Measurements from ENCODE around the gene LCOR. TPM values are rescaled to one million over a fixed set of nuclear protein-coding genes. Genes with fewer than 3 reads are reported as not detected.

LCOR gene
- total RNA-seq, 1 experiment from 2014 or later = 23.9 TPM

DNA sequence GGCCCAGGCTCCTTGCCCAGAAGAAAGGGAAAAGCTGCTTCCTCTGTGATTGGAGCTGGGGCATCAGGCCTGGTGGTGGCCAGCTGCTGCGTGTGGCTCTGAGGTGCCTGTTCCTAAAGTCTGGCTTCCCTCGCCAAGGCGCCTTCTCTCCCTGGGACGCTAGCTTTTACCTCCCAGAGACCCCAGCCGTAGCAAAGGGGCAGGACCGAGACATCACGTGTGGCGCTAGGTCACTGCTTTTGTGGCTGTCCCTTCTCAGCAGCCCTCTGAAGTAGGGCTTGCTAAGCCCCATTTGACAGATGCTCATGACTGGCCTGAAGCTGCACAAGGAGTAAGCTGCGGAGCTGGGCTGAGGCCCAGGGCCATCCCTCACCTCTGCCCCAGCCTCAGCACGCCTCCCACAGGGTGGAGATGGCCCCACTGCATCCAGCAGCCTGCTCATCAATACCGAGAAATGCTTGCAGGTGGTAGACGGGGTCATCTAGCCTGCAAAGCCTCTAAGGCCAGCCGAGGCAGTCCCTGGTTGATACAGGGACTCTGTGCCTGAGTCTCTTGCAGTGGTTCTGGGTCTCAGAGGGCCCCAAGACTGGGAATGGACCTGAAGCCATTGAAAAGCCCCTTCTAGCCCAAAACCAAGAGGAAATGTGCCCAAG is 171.2 kb downstream of the LCOR start:
- ChIA-PET CTCF (interaction anchor here (0.9 to 5.8 kb wide), 8 partner anchors 17 to 363 kb away, joined by 3 to 27 read pairs (median 4); no protein-coding TSS in a partner anchor), POLR2A (no interaction called here)
- Mint-ChIP-seq H3K36me3 (peaks cover 12% of the 10 kb centered on the region), H3K27ac (no peak overlapping the region), H3K4me1 (peaks cover 4% of the 10 kb centered on the region), H3K9me3 (peaks cover 17% of the 10 kb centered on the region), H3K27me3 (ENCODE audit: low read depth) (peaks cover 3% of the 10 kb centered on the region; the same call in 1 of the 2 replicates), H3K4me3 (no peak overlapping the region)
- no peak for ATAC-seq
- TF ChIP-seq ZNF232 (CRISPR knock-in tag; IDR thresholded peaks at IDR 0.05) (no peak), CBFB (CRISPR knock-in tag; IDR thresholded peaks at IDR 0.05; ENCODE audit: low read depth) (no peak), SMAD3 (CRISPR knock-in tag; IDR thresholded peaks at IDR 0.05; ENCODE audit: borderline replicate concordance) (no peak), NFATC4 (CRISPR knock-in tag; IDR thresholded peaks at IDR 0.05) (no peak)
- TF ChIP-seq, protein P1, sequence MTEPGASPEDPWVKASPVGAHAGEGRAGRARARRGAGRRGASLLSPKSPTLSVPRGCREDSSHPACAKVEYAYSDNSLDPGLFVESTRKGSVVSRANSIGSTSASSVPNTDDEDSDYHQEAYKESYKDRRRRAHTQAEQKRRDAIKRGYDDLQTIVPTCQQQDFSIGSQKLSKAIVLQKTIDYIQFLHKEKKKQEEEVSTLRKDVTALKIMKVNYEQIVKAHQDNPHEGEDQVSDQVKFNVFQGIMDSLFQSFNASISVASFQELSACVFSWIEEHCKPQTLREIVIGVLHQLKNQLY (CRISPR knock-in tag; IDR thresholded peaks at IDR 0.05) = no peak
- TF ChIP-seq, protein P2, sequence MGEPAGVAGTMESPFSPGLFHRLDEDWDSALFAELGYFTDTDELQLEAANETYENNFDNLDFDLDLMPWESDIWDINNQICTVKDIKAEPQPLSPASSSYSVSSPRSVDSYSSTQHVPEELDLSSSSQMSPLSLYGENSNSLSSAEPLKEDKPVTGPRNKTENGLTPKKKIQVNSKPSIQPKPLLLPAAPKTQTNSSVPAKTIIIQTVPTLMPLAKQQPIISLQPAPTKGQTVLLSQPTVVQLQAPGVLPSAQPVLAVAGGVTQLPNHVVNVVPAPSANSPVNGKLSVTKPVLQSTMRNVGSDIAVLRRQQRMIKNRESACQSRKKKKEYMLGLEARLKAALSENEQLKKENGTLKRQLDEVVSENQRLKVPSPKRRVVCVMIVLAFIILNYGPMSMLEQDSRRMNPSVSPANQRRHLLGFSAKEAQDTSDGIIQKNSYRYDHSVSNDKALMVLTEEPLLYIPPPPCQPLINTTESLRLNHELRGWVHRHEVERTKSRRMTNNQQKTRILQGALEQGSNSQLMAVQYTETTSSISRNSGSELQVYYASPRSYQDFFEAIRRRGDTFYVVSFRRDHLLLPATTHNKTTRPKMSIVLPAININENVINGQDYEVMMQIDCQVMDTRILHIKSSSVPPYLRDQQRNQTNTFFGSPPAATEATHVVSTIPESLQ (CRISPR knock-in tag; IDR thresholded peaks at IDR 0.05) = no peak
- TF ChIP-seq, protein P3, sequence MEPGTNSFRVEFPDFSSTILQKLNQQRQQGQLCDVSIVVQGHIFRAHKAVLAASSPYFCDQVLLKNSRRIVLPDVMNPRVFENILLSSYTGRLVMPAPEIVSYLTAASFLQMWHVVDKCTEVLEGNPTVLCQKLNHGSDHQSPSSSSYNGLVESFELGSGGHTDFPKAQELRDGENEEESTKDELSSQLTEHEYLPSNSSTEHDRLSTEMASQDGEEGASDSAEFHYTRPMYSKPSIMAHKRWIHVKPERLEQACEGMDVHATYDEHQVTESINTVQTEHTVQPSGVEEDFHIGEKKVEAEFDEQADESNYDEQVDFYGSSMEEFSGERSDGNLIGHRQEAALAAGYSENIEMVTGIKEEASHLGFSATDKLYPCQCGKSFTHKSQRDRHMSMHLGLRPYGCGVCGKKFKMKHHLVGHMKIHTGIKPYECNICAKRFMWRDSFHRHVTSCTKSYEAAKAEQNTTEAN (CRISPR knock-in tag; IDR thresholded peaks at IDR 0.05) = no peak
- no peak for DNase-seq (ENCODE audit: low spot score)

DNA sequence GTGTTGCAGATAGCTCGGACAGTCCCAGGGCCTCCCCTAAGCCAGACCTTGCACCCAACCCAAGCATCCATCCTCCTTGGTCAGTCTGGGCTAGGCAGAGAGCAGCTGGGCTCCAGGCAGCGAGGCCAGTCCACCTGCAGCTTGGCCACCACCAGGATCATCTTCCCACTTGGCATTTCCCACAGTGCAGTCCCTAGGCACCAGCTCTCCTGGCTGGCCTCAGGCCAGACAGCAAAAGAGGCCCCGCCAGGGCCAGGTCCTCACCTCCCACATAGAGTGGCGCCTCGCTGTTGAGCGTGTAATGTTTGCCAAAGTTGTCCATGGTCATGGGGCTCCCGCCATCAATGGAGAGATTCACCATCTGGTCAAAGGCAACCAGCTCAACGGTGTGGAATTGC is 171.7 kb downstream of the LCOR start:
- DNase-seq (ENCODE audit: low spot score) (no peak), ATAC-seq (no peak)
- peaks cover 3% of the 10 kb centered on the region; the same call in 1 of the 2 replicates for H3K27me3 Mint-ChIP-seq (ENCODE audit: low read depth)
- peaks cover 17% of the 10 kb centered on the region for H3K9me3 Mint-ChIP-seq
- peaks cover 4% of the 10 kb centered on the region for H3K4me1 Mint-ChIP-seq
- H3K27ac Mint-ChIP-seq = no peak overlapping the region
- H3K4me3 Mint-ChIP-seq = no peak overlapping the region
- ChIA-PET POLR2A (no interaction called here), CTCF (interaction anchor here (0.9 to 3.0 kb wide), 6 partner anchors 17 to 69 kb away, joined by 3 to 18 read pairs (median 3); no protein-coding TSS in a partner anchor)
- H3K36me3 Mint-ChIP-seq = peaks cover 12% of the 10 kb centered on the region
- TF ChIP-seq SP1 (CRISPR knock-in tag; conservative IDR thresholded peaks at IDR 0.05) (no peak), ZNF671 (CRISPR knock-in tag; IDR thresholded peaks at IDR 0.05) (no peak), NFYB (CRISPR knock-in tag; conservative IDR thresholded peaks at IDR 0.05; ENCODE audit: low read depth) (no peak), TEAD4 (CRISPR knock-in tag; IDR thresholded peaks at IDR 0.05) (no peak), MYBL2 (CRISPR knock-in tag; IDR thresholded peaks at IDR 0.05) (no peak), SMAD4 (CRISPR knock-in tag; IDR thresholded peaks at IDR 0.05) (no peak), PRRX2 (CRISPR knock-in tag; IDR thresholded peaks at IDR 0.05) (no peak), ZNF232 (CRISPR knock-in tag; IDR thresholded peaks at IDR 0.05) (no peak), ESRRA (CRISPR knock-in tag; IDR thresholded peaks at IDR 0.05; ENCODE audit: borderline replicate concordance) (no peak)
- TF ChIP-seq, protein P4, sequence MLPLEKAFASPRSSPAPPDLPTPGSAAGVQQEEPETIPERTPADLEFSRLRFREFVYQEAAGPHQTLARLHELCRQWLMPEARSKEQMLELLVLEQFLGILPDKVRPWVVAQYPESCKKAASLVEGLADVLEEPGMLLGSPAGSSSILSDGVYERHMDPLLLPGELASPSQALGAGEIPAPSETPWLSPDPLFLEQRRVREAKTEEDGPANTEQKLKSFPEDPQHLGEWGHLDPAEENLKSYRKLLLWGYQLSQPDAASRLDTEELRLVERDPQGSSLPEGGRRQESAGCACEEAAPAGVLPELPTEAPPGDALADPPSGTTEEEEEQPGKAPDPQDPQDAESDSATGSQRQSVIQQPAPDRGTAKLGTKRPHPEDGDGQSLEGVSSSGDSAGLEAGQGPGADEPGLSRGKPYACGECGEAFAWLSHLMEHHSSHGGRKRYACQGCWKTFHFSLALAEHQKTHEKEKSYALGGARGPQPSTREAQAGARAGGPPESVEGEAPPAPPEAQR (CRISPR knock-in tag; IDR thresholded peaks at IDR 0.05) = no peak
- TF ChIP-seq, protein P5, sequence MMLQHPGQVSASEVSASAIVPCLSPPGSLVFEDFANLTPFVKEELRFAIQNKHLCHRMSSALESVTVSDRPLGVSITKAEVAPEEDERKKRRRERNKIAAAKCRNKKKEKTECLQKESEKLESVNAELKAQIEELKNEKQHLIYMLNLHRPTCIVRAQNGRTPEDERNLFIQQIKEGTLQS (CRISPR knock-in tag; conservative IDR thresholded peaks at IDR 0.05) = no peak
- TF ChIP-seq, protein P6, sequence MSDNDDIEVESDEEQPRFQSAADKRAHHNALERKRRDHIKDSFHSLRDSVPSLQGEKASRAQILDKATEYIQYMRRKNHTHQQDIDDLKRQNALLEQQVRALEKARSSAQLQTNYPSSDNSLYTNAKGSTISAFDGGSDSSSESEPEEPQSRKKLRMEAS (CRISPR knock-in tag; IDR thresholded peaks at IDR 0.05) = no peak
- TF ChIP-seq, protein P7, sequence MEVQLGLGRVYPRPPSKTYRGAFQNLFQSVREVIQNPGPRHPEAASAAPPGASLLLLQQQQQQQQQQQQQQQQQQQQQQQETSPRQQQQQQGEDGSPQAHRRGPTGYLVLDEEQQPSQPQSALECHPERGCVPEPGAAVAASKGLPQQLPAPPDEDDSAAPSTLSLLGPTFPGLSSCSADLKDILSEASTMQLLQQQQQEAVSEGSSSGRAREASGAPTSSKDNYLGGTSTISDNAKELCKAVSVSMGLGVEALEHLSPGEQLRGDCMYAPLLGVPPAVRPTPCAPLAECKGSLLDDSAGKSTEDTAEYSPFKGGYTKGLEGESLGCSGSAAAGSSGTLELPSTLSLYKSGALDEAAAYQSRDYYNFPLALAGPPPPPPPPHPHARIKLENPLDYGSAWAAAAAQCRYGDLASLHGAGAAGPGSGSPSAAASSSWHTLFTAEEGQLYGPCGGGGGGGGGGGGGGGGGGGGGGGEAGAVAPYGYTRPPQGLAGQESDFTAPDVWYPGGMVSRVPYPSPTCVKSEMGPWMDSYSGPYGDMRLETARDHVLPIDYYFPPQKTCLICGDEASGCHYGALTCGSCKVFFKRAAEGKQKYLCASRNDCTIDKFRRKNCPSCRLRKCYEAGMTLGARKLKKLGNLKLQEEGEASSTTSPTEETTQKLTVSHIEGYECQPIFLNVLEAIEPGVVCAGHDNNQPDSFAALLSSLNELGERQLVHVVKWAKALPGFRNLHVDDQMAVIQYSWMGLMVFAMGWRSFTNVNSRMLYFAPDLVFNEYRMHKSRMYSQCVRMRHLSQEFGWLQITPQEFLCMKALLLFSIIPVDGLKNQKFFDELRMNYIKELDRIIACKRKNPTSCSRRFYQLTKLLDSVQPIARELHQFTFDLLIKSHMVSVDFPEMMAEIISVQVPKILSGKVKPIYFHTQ (CRISPR knock-in tag; IDR thresholded peaks at IDR 0.05) = no peak
- TF ChIP-seq, protein P8, sequence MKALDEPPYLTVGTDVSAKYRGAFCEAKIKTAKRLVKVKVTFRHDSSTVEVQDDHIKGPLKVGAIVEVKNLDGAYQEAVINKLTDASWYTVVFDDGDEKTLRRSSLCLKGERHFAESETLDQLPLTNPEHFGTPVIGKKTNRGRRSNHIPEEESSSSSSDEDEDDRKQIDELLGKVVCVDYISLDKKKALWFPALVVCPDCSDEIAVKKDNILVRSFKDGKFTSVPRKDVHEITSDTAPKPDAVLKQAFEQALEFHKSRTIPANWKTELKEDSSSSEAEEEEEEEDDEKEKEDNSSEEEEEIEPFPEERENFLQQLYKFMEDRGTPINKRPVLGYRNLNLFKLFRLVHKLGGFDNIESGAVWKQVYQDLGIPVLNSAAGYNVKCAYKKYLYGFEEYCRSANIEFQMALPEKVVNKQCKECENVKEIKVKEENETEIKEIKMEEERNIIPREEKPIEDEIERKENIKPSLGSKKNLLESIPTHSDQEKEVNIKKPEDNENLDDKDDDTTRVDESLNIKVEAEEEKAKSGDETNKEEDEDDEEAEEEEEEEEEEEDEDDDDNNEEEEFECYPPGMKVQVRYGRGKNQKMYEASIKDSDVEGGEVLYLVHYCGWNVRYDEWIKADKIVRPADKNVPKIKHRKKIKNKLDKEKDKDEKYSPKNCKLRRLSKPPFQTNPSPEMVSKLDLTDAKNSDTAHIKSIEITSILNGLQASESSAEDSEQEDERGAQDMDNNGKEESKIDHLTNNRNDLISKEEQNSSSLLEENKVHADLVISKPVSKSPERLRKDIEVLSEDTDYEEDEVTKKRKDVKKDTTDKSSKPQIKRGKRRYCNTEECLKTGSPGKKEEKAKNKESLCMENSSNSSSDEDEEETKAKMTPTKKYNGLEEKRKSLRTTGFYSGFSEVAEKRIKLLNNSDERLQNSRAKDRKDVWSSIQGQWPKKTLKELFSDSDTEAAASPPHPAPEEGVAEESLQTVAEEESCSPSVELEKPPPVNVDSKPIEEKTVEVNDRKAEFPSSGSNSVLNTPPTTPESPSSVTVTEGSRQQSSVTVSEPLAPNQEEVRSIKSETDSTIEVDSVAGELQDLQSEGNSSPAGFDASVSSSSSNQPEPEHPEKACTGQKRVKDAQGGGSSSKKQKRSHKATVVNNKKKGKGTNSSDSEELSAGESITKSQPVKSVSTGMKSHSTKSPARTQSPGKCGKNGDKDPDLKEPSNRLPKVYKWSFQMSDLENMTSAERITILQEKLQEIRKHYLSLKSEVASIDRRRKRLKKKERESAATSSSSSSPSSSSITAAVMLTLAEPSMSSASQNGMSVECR (CRISPR knock-in tag; IDR thresholded peaks at IDR 0.05; ENCODE audit: borderline replicate concordance) = no peak
